ENCODE results near the gene KLK14.

The KLK14 gene

GRCh38 chr19:51040151-51040550 lies 42.5 kb downstream of the KLK14 start:
- H3K4me3 ChIP-seq (replicated peaks; ENCODE audit: insufficient read depth, low read length) = no peak overlapping the region
- TF ChIP-seq GABPA (IDR thresholded peaks at IDR 0.05; ENCODE audit: low read depth) (no peak), REST (IDR thresholded peaks at IDR 0.05; ENCODE audit: insufficient replicate concordance, low read depth) (no peak), POLR2AphosphoS5 (IDR thresholded peaks at IDR 0.05; ENCODE audit: low read depth) (no peak), CTCF (IDR thresholded peaks at IDR 0.05; ENCODE audit: insufficient read depth, low read length) (no peak), SPI1 (IDR thresholded peaks at IDR 0.05; ENCODE audit: borderline replicate concordance, low read depth) (no peak)
- H3K27me3 ChIP-seq (ENCODE audit: insufficient read depth, poor library complexity, severe bottlenecking) = no peaks in the 10 kb centered on the region
- DNase-seq (ENCODE audit: low read depth in 1 of 2, low spot score in 1 of 2) = no peak
- H3K27ac ChIP-seq (replicated peaks) = no peak overlapping the region

- H3K4me3 ChIP-seq (replicated peaks; ENCODE audit: insufficient read depth, low read length) = no peak overlapping the region
- DNase-seq (ENCODE audit: low read depth in 1 of 2, low spot score in 1 of 2) = no peak
- TF ChIP-seq POLR2AphosphoS5 (IDR thresholded peaks at IDR 0.05; ENCODE audit: low read depth) (no peak), GABPA (IDR thresholded peaks at IDR 0.05; ENCODE audit: low read depth) (no peak), REST (IDR thresholded peaks at IDR 0.05; ENCODE audit: insufficient replicate concordance, low read depth) (no peak), SPI1 (IDR thresholded peaks at IDR 0.05; ENCODE audit: borderline replicate concordance, low read depth) (no peak), CTCF (IDR thresholded peaks at IDR 0.05; ENCODE audit: insufficient read depth, low read length) (no peak)
- no peaks in the 10 kb centered on the region for H3K27me3 ChIP-seq (ENCODE audit: insufficient read depth, poor library complexity, severe bottlenecking)
- H3K27ac ChIP-seq (replicated peaks) = no peak overlapping the region
These were observed 46.2 kb downstream of the KLK14 start for GRCh38 chr19:51036519-51036918.

- no peak for DNase-seq (ENCODE audit: low read depth in 1 of 2, low spot score in 1 of 2)
- no peak within 1 kb of the TSS for H3K4me3 ChIP-seq (replicated peaks; ENCODE audit: insufficient read depth, low read length)
- no peaks in the 10 kb centered on the region for H3K27me3 ChIP-seq (ENCODE audit: insufficient read depth, poor library complexity, severe bottlenecking)
- no peak within 1 kb of the TSS for H3K27ac ChIP-seq (replicated peaks)
- no peak for TF ChIP-seq REST (IDR thresholded peaks at IDR 0.05; ENCODE audit: insufficient replicate concordance, low read depth)
These were observed 48.0 kb downstream of the KLK14 start, which contains the start of gene KLK12 for GRCh38 chr19:51034704-51035103. TSS of gene KLK12 (minus strand) at chr19:51035002. CDS start at chr19:51034621, 381 bp downstream.

DNA sequence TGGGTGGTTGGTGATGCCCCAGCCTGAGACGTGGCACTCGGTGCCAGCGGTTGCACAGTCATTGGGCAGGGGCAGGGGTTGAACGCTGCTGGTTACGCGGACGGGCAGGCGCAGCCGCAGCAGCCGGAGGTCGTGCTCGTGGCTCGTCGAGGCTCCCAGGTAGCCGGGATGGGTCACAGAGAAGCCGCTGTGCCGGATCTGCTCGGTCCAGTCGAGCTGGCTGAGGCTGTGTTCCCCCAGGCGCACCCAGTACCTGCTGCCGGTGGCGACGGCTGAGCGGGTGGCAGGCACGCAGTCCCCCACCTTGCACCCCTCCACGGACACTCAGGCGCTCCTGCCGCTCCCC lies 50.8 kb downstream of the KLK14 start:
- DNase-seq (ENCODE audit: low read depth in 1 of 2, low spot score in 1 of 2) = no peak
- TF ChIP-seq POLR2AphosphoS5 (IDR thresholded peaks at IDR 0.05; ENCODE audit: low read depth) = no peak
- TF ChIP-seq CTCF (IDR thresholded peaks at IDR 0.05; ENCODE audit: insufficient read depth, low read length) = no peak
- H3K4me3 ChIP-seq (replicated peaks; ENCODE audit: insufficient read depth, low read length) = no peak overlapping the region
- H3K27ac ChIP-seq (replicated peaks) = no peak overlapping the region
- no peaks in the 10 kb centered on the region for H3K27me3 ChIP-seq (ENCODE audit: insufficient read depth, poor library complexity, severe bottlenecking)
